Stomach (tissue), 9 donors: ENCODE results near the gene ZNF212. TPM values are rescaled to one million over a fixed set of nuclear protein-coding genes. Genes with fewer than 3 reads are reported as not detected.
A peak's percentile ranks its signal among the peaks of the same experiment; 100 is the strongest.

ENCODE experiments used
- DNase-seq, 2 donors: peaks; one replicate each; pipeline versions ENCODE4 v3.0.0 to v3.0.0-alpha.2; 2013 to 2019
- H3K27ac ChIP-seq, 5 donors: fragments of 200-600 bp in 4 of 5; sonication (generic) in 4 of 5; one replicate each; pipeline ENCODE4 v1.5.1; 2013 to 2019; ENCODE audit warnings: mild to moderate bottlenecking in 1 of 5, moderate library complexity in 1 of 5
- H3K27me3 ChIP-seq, 3 donors: fragments of 200-600 bp; sonication (generic); one replicate each; pipeline ENCODE4 v1.5.1; 2017 to 2019; ENCODE audit warnings: mixed run types in 1 of 3
- H3K36me3 ChIP-seq, 4 donors: fragments of 200-600 bp; sonication (generic); 1 replicate in 3 of 4; 2 replicates in 1 of 4; pipeline ENCODE4 v1.5.1; 2016 to 2019
- H3K4me1 ChIP-seq, 4 donors: fragments of 200-600 bp; sonication (generic); one replicate each; pipeline ENCODE4 v1.5.1; 2016 to 2019
- H3K4me3 ChIP-seq, 4 donors: fragments of 200-600 bp; sonication (generic) in 3 of 4; one replicate each; pipeline ENCODE4 v1.5.1; 2016 to 2019; ENCODE audit warnings: mild to moderate bottlenecking in 1 of 4
- H3K9me3 ChIP-seq, 4 donors: fragments of 200-600 bp; sonication (generic); one replicate each; pipeline ENCODE4 v1.5.1; 2016 to 2019
- EP300 ChIP-seq: sonication (generic); formaldehyde crosslinking; IDR thresholded peaks from one replicate; pipeline ENCODE4 v1.6.1; 2017; ENCODE audit warnings: antibody characterized with exemption
- POLR2A ChIP-seq, 4 donors: fragments of 450-650 bp; IDR thresholded peaks; one replicate each; pipeline ENCODE4 v1.6.1; 2016; ENCODE audit warnings: antibody characterized with exemption in 4 of 4, control low read depth in 2 of 4, mild to moderate bottlenecking in 1 of 4, moderate library complexity in 1 of 4
- POLR2AphosphoS5 ChIP-seq, 3 donors: sonication (generic); formaldehyde crosslinking; IDR thresholded peaks; one replicate each; pipeline ENCODE4 v1.6.1; 2016; ENCODE audit warnings: antibody characterized with exemption in 3 of 3
- WGBS, 5 donors: extraction: QIAGEN DNeasy Blood & Tissue Kit in 3 of 5; methylation state at CpG; one replicate each; pipeline versions ENCODE4 v1.1.5 to v1.1.7; 2013 to 2018; 5-methylcytosine and 5-hydroxymethylcytosine counted together
- intact Hi-C: fragments of 100-400 bp; cut with DNase I; formaldehyde crosslinking; loops from one replicate; pipeline ENCODE4 v1.15.1; 2023; ENCODE audit warnings: low total_unique reads
- polyA plus RNA-seq, 3 donors: library from polyadenylated mRNA; stranded (reverse); fragments of 200-250 nt; gene quantifications; one replicate each; pipeline ENCODE4 v1.2.3, GENCODE V29; 2013
- total RNA-seq, 5 donors: library from RNA; depleted of rRNA; stranded (reverse); fragments of >200 nt; gene quantifications; one replicate each; pipeline versions ENCODE4 v1.1.0 to v1.2.3, GENCODE V29; 2014 to 2016
- TF ChIP-seq, protein P1 (sequence below), 7 experiments: fragments of 450-650 bp in 4 of 7; fragments of 200-600 bp in 3 of 7; sonication (generic) in 3 of 7; IDR thresholded peaks; one replicate each; pipeline ENCODE4 v1.5.1; 2016 to 2019; ENCODE audit warnings: antibody characterized with exemption in 7 of 7, control low read depth in 2 of 7, mild to moderate bottlenecking in 1 of 7
- donor health status: healthy with polysubstance abuse.
- donor health status: Bipolar disorder and iron deficiency.
- donor health status: healthy.

The ZNF212 gene
- total and polyA plus RNA-seq, 8 donors: 2.9 to 42.9 (median 6.4) TPM

DNA sequence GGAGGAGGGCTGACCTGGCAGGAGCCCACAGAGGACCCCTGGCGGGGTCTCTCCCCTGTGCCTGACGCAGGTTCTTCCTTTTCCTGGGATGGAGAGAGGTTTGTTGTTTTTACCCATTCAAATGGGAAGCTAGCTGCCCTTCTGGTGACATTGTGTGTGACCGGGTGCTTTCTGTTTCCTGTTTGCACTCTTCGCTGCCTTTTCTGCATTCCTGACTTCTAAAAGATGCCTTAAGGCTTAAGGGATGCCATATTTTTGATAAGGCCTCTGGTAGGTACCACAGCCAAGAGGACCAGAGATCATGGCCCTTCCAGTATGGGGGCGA lies 42.8 kb downstream of the ZNF212 start:
- Histone ChIP-seq H3K4me3 (no peak overlapping the region), H3K4me1 (peaks cover 4 to 21% (median 17%) of the 10 kb centered on the region in 4 donors), H3K36me3 (peaks cover 25 to 53% (median 51%) of the 10 kb centered on the region in 4 donors), H3K27ac (no peak overlapping the region), H3K27me3 (no peaks in the 10 kb centered on the region), H3K9me3 (no peaks in the 10 kb centered on the region)
- peak in 1 of 2 donors; percentile 9 for DNase-seq
- intact Hi-C loops: no loop called here
- TF ChIP-seq POLR2AphosphoS5 (IDR thresholded peaks at IDR 0.05) (no peak), POLR2A (IDR thresholded peaks at IDR 0.05) (no peak), EP300 (no peak)
- TF ChIP-seq, protein P1, sequence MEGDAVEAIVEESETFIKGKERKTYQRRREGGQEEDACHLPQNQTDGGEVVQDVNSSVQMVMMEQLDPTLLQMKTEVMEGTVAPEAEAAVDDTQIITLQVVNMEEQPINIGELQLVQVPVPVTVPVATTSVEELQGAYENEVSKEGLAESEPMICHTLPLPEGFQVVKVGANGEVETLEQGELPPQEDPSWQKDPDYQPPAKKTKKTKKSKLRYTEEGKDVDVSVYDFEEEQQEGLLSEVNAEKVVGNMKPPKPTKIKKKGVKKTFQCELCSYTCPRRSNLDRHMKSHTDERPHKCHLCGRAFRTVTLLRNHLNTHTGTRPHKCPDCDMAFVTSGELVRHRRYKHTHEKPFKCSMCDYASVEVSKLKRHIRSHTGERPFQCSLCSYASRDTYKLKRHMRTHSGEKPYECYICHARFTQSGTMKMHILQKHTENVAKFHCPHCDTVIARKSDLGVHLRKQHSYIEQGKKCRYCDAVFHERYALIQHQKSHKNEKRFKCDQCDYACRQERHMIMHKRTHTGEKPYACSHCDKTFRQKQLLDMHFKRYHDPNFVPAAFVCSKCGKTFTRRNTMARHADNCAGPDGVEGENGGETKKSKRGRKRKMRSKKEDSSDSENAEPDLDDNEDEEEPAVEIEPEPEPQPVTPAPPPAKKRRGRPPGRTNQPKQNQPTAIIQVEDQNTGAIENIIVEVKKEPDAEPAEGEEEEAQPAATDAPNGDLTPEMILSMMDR (IDR thresholded peaks at IDR 0.05): no peak
- 82 to 89% (median 87%) methylated on average over 5 of the region's 5 CpGs for WGBS, 5 donors

DNA sequence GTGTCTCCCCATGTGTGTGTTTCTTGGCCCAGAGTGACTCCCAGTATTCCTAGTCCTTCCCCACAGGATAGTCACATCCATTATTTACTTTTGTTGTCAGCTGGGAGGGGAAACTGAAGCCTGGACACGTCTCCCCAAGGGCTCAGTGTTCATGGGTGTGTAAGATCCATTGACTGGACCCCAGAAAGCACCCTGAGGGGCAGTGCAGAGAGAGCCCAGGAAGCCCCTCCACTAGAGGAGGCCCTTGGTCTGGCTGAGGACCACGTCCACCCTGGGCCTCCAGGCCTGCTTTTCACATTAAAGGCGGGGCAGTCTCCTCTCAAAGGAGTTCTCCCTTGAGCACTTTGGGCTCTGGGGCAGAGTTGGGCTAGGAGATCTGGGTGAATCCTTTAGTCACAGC lies 43.9 kb downstream of the ZNF212 start:
- Histone ChIP-seq H3K36me3 (peaks cover 19 to 52% (median 47%) of the 10 kb centered on the region in 4 donors), H3K4me1 (peaks cover 4 to 21% (median 17%) of the 10 kb centered on the region in 4 donors), H3K27ac (no peak overlapping the region), H3K4me3 (no peak overlapping the region), H3K27me3 (no peaks in the 10 kb centered on the region), H3K9me3 (no peaks in the 10 kb centered on the region)
- intact Hi-C loops: no loop called here
- 78 to 89% (median 84%) methylated on average over 2 to 3 of the region's 3 CpGs for WGBS, 5 donors
- no peak for DNase-seq
- TF ChIP-seq POLR2A (IDR thresholded peaks at IDR 0.05) (no peak), POLR2AphosphoS5 (IDR thresholded peaks at IDR 0.05) (no peak), EP300 (no peak)
- TF ChIP-seq, protein P1 (IDR thresholded peaks at IDR 0.05): no peak

GRCh38 chr7:149284343-149284742 lies 44.9 kb downstream of the ZNF212 start:
- peak in 1 of 2 donors; percentile 53 for DNase-seq
- Histone ChIP-seq H3K4me1 (peaks cover 4 to 21% (median 17%) of the 10 kb centered on the region in 4 donors), H3K27me3 (no peaks in the 10 kb centered on the region), H3K36me3 (peaks cover 12 to 52% (median 45%) of the 10 kb centered on the region in 4 donors), H3K27ac (peak overlapping the region in 2 of 5 donors; percentile 49 to 62), H3K4me3 (peak overlapping the region in 1 of 4 donors; percentile 68), H3K9me3 (no peaks in the 10 kb centered on the region)
- TF ChIP-seq EP300: no peak
- no peak for TF ChIP-seq POLR2A (IDR thresholded peaks at IDR 0.05)
- TF ChIP-seq, protein P1 (IDR thresholded peaks at IDR 0.05): no peak
- TF ChIP-seq POLR2AphosphoS5 (IDR thresholded peaks at IDR 0.05): no peak
- WGBS, 5 donors: 56 to 67% (median 63%) methylated on average over 3 of the region's 3 CpGs
- intact Hi-C loops: no loop called here

- Histone ChIP-seq H3K36me3 (peaks cover 12 to 54% (median 49%) of the 10 kb centered on the region in 4 donors), H3K4me1 (peaks cover 4 to 21% (median 17%) of the 10 kb centered on the region in 4 donors), H3K9me3 (no peaks in the 10 kb centered on the region), H3K4me3 (peak overlapping the region; percentile 63 to 75 (median 68)), H3K27ac (peak overlapping the region in 4 of 5 donors; percentile 55 to 77 (median 67)), H3K27me3 (no peaks in the 10 kb centered on the region)
- TF ChIP-seq POLR2AphosphoS5 (IDR thresholded peaks at IDR 0.05) (peak; percentile 32 to 83 (median 49)), EP300 (no peak), POLR2A (IDR thresholded peaks at IDR 0.05) (no peak)
- TF ChIP-seq, protein P1 (IDR thresholded peaks at IDR 0.05): peak in 1 of 7 experiments; percentile 21
- WGBS, 5 donors: 1 to 8% (median 1%) methylated on average over 15 to 66 of the region's 66 CpGs
- peak; percentile 98 to 99 for DNase-seq
- intact Hi-C loops: no loop called here
Measured at GRCh38 chr7:149284850-149285585, 45.6 kb downstream of the ZNF212 start.
